ENCODE measurements around the gene PLA2G2F.

PLA2G2F gene

GRCh38 chr1:20174937-20175666 is 36.0 kb downstream of the PLA2G2F start:
- no peak for DNase-seq

GRCh38 chr1:20178634-20179370 is 39.7 kb downstream of the PLA2G2F start:
- DNase-seq, result no peak

- no peak for DNase-seq
Measured at GRCh38 chr1:20179371-20180128, 40.4 kb downstream of the PLA2G2F start.

DNA sequence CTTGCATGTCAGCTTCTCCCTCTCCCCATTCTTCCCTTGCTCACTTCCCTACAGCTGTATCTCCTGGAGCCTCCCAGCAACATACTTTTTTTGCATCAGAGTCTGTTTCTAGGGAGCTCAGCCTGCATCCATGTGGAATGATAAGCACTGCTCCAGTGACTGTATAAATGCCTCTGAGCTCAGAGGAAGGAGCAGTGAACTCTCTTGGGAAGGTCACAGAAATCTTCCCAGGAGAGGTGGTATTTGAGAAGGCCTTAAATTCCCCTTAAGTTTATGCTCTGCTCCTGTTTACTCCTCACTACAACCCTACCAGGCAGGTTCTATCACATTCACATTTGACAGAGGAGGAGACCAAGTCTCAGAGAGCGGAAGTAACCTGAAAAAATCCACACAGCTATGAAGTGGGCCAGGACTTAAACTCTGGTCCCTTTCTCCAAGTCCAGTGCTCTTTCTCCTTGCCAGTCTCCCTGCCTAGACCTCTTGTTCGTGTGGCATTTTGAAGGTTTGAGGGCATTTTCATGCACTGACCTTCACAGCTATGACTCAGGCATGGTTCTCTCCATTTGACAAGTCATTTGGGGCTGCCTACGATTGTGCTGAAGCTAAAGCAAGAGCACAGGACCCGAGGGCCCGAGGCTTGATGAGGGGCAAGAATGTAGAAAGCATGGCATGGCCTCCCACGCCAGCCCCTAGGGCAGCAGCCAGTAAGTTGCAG is 41.2 kb downstream of the PLA2G2F start:
- no peak for DNase-seq

- peak; percentile 44 for DNase-seq
Measured at GRCh38 chr1:20180844-20181207, 41.7 kb downstream of the PLA2G2F start.

DNA sequence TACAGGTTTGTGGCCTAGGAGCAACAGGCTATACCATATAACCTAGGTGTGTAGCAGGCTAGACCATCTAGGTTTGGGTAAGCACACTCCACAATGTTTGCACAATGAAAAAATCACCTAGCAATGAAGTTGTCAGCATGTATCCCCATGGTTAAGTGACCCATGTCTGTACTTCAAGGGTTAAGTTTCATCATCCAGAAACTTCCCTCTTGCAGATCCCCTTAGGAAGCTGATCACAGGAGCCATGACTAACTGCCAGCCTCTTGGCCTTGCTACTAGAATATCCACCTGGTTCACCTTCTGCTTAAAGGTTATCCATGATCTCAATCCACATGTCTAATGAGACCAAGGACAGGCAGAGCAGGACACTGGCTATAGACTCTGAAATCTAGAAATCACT is 43.3 kb downstream of the PLA2G2F start:
- DNase-seq, result no peak

DNA sequence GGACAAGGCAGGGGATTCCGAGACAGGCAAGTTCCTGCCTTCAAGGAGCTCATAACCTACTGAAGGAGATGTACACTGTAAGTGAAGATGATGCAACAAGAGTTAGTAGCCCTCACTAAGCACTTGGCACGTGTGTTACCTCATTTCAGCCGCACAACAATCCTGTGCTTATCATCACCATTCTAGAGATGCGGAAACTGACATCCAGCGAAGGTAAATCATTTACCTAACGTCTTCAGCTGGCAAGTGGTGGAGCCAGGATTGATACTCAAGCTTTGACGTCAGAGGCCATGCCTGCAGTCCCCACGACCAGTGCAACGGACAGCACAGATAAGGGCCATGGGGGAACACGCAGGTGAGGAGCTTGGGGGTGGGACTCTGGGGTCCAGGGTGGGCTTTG is 43.9 kb downstream of the PLA2G2F start:
- no peak for DNase-seq

DNA sequence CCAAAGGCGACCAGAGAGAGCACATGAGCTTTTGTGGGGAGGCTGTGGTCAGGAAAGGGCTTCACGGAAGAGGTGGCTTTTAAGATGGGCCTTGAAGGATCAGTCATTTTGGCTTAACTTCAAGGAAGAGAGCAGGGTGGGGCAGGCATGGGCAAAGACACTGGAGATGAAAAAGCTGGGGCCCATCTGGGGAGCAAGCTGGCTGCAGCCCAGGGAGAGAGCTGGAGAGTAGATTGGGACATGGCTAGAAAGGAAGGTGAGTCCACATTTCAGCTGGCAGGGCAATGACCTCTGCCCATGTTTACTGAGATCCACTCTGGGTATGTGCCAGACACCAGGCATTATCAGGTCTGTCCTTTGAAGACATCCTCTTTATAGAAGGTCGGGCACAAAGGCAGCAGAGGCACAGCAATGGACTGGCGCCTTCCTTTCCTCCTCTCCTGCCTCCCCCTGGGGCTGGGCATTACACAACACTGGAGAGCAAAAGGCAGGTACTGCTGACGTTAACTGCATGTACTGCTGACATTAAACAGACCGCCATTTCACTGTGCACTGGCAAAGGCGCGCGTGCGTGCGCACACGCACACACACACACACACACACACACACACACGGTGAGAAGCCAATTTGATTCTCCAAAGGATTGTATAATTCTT is 44.6 kb downstream of the PLA2G2F start:
- peak; percentile 78 for DNase-seq

GRCh38 chr1:20184481-20184900 is 45.4 kb downstream of the PLA2G2F start:
- peak; percentile 28 for DNase-seq

- peak; percentile 69 for DNase-seq
Measured at GRCh38 chr1:20184997-20185833, 46.1 kb downstream of the PLA2G2F start.

- peak; percentile 83 for DNase-seq
Measured at GRCh38 chr1:20185834-20186782, 47.0 kb downstream of the PLA2G2F start, which contains the start of the genes PLA2G2C and UBXN10. PLA2G2C (minus strand) TSS chr1:20186518; CDS start chr1:20177363, 9,155 bp downstream. UBXN10 (plus strand) TSS chr1:20186096; CDS start chr1:20190562, 4,466 bp downstream.

DNA sequence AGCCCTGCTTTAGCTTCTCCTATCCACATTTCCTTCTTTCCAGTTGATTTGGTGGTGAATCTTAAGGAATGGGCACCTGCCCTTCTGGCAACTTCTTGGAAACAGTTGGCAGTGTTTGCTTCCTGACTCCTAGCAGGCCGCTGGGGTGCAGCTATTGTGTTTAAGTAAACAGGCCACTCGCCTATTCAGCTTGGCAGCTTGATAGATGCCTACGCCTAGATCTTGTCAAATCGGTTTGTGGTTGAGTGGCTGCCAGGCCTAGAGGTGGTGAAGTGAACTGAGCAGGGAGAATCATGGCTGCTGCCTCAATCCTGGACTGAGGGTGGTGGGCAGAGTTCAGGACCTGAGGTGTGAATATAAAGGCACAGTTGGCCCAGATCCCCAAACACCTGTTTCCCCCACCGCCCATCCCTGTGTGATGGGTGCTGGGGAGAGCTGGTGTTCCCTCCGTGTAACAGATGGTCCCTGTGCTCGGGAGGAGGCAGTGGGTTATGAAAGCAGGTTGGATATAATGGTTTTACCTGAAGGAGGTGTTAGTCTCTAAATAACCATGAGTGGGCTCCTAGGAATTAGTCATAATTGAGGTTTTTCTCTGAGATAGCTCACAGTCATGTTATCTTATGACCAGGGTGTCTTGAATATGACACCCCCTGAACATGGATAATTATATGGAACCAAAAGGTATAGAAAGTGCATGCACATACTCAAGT is 48.1 kb downstream of the PLA2G2F start:
- DNase-seq, result peak; percentile 95

DNA sequence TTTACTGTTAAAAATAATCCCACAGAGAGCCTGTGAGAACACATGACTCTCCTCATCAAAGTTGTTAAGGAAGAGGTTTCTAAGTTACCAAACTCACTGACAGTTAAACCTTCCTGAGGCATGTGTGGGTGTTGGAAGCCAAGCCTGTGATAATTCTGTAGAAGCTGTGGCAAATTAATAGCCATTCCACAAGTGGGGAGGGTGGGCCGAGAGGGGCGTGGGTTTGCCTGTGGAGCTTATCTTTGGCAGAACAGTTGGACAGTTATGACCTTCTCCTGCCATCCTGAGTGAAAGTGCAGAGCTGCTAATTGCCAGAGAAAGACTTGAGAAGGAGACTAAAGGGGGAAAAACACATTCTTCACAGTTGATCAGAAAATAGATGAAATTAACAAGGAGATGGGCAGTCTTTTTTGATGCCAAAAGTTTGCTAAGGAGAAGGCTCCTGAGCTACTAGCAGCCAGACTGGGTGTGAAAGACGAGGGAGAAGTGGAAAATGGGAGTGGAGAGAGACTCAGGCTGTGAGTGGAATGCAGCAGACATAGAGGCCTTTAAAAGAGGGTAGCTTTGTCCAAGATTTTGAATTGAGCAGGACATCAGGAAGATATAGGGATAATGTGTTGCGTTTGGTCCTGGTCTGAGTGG is 48.8 kb downstream of the PLA2G2F start:
- peak; percentile 92 for DNase-seq

- no peak for DNase-seq
Measured at GRCh38 chr1:20188455-20188817, 49.3 kb downstream of the PLA2G2F start.

DNA sequence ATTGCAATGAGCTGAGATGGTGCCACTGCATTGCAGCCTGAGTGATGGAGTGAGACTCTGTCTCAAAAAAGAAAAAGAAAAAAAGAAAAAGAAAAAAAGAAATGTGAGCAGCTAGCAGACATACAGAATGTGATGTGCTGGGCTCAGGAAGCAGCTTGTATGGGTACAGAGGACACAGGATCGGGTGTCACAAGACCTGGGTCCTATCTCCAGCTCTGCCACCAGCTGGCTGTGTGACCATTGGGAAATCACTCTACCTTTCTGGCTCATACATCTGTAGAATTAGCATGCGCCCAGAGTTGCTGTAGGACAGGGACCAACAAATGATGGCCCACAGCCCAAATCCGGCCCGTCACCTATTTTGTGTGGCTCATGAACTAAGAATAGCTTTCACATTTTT is 50.5 kb downstream of the PLA2G2F start:
- peak; percentile 32 for DNase-seq

- no peak for DNase-seq
Measured at GRCh38 chr1:20190256-20191160, 51.4 kb downstream of the PLA2G2F start.

- no peak for DNase-seq
Measured at GRCh38 chr1:20191266-20191825, 52.2 kb downstream of the PLA2G2F start.

All from hematopoietic multipotent progenitor cell treated with erythropoietin and hydrocortisone succinate and interleukin-3 and kit ligand, for 8 days (in vitro differentiated cells).